Measurements from ENCODE around the gene TTC28. TPM values are rescaled to one million over a fixed set of nuclear protein-coding genes. Genes with fewer than 3 reads are reported as not detected.
"Not testable (repeated sequence)": the region's sequence is repeated elsewhere in the genome, so short reads cannot be mapped to it uniquely, and the experiment has no call there.

Gene TTC28
- total RNA-seq, 1 experiment from 2014 or later = 0.12 TPM

- no peaks in the 10 kb centered on the region for H3K36me3 ChIP-seq (ENCODE audit: control insufficient read depth in 1 of 2, insufficient read depth in 2 of 2, low read length in 2 of 2)
- H4K20me1 ChIP-seq (ENCODE audit: insufficient read depth) = no peaks in the 10 kb centered on the region
- H3K27ac ChIP-seq (ENCODE audit: low read depth, low read length) = no peak overlapping the region
- intact Hi-C loops (cut with micrococcal nuclease) = no loop called here
- RAD21 ChIA-PET (ENCODE audit: low non-redundant PET in 1 of 2, low total read pairs in 2 of 2, uncharacterized antibody in 2 of 2, unreplicated experiment in 2 of 2) = no interaction called here
- H3K9me2 ChIP-seq (ENCODE audit: insufficient read depth) = no peaks in the 10 kb centered on the region
- DNase-seq (ENCODE audit: low read depth, low spot score) = no peak
- no TSS peak for BruUV-seq (replicated peaks)
- TF ChIP-seq SP1 (IDR thresholded peaks at IDR 0.05; ENCODE audit: low read depth) = no peak
- no peak for TF ChIP-seq ZNF274 (IDR thresholded peaks at IDR 0.05; ENCODE audit: low read depth, low read length)
- no peak for TF ChIP-seq EZH2 (IDR thresholded peaks at IDR 0.05)
- no peak for TF ChIP-seq ATF3 (IDR thresholded peaks at IDR 0.05)
- no peak for TF ChIP-seq RAD21 (IDR thresholded peaks at IDR 0.05; ENCODE audit: low read depth)
- no peak for TF ChIP-seq YY1 (IDR thresholded peaks at IDR 0.05; ENCODE audit: extremely low read depth, insufficient replicate concordance, low read depth, low read length)
- TF ChIP-seq SRF (IDR thresholded peaks at IDR 0.05; ENCODE audit: low read depth) = no peak
- no peak for TF ChIP-seq MAX (IDR thresholded peaks at IDR 0.05)
- no peak for TF ChIP-seq JUND (IDR thresholded peaks at IDR 0.05)
- no peak for TF ChIP-seq CEBPB (IDR thresholded peaks at IDR 0.05; ENCODE audit: low read depth)
- no peak for TF ChIP-seq ZFX (IDR thresholded peaks at IDR 0.05)
- TF ChIP-seq POLR2AphosphoS5 (IDR thresholded peaks at IDR 0.05; ENCODE audit: low read depth, low read length) = no peak
- H3K4me2 ChIP-seq (ENCODE audit: low read length) = no peak overlapping the region
- H3K9ac ChIP-seq (ENCODE audit: low read length) = no peak overlapping the region
- H3K4me1 ChIP-seq (ENCODE audit: control insufficient read depth in 1 of 2, insufficient read depth in 2 of 2, low read length in 2 of 2) = no peaks in the 10 kb centered on the region
- no peaks in the 10 kb centered on the region for H3K9me3 ChIP-seq (ENCODE audit: control insufficient read depth in 1 of 2, insufficient read depth in 1 of 2, low read depth in 1 of 2, low read length in 2 of 2)
- peaks cover 41% of the 10 kb centered on the region for H3K27me3 ChIP-seq (ENCODE audit: insufficient read depth, low read length)
- no peak for ATAC-seq
- no peak overlapping the region for H3K4me3 ChIP-seq (replicated peaks in 1 of 2; ENCODE audit: low read depth in 1 of 2, low read length in 2 of 2)
- no peak overlapping the region for H2AFZ ChIP-seq (ENCODE audit: low read depth, low read length, poor library complexity, severe bottlenecking)
- H3K79me2 ChIP-seq (ENCODE audit: insufficient read depth, low read length) = no peaks in the 10 kb centered on the region
- CTCF ChIA-PET = no interaction called here
- POLR2A ChIA-PET = no interaction called here
Observed at GRCh38 chr22:28217277-28217676, 462.4 kb downstream of the TTC28 start.

- RAD21 ChIA-PET (ENCODE audit: low non-redundant PET in 1 of 2, low total read pairs in 2 of 2, uncharacterized antibody in 2 of 2, unreplicated experiment in 2 of 2); H3K9me3 ChIP-seq (ENCODE audit: control insufficient read depth in 1 of 2, insufficient read depth in 1 of 2, low read depth in 1 of 2, low read length in 2 of 2); BruUV-seq (replicated peaks); H3K9ac ChIP-seq (ENCODE audit: low read length); H3K4me2 ChIP-seq (ENCODE audit: low read length); intact Hi-C loops (cut with micrococcal nuclease); H3K79me2 ChIP-seq (ENCODE audit: insufficient read depth, low read length); H3K36me3 ChIP-seq (ENCODE audit: control insufficient read depth in 1 of 2, insufficient read depth in 2 of 2, low read length in 2 of 2); H4K20me1 ChIP-seq (ENCODE audit: insufficient read depth); H3K27ac ChIP-seq (ENCODE audit: low read depth, low read length); H3K9me2 ChIP-seq (ENCODE audit: insufficient read depth); POLR2A ChIA-PET; H3K4me1 ChIP-seq (ENCODE audit: control insufficient read depth in 1 of 2, insufficient read depth in 2 of 2, low read length in 2 of 2); DNase-seq (ENCODE audit: low read depth, low spot score); CTCF ChIA-PET; H3K4me3 ChIP-seq (replicated peaks in 1 of 2; ENCODE audit: low read depth in 1 of 2, low read length in 2 of 2); H2AFZ ChIP-seq (ENCODE audit: low read depth, low read length, poor library complexity, severe bottlenecking); ATAC-seq: not testable (repeated sequence)
- peaks cover 16% of the 10 kb centered on the region for H3K27me3 ChIP-seq (ENCODE audit: insufficient read depth, low read length)
Observed at GRCh38 chr22:28214750-28215149, 464.9 kb downstream of the TTC28 start.

- H2AFZ ChIP-seq (ENCODE audit: low read depth, low read length, poor library complexity, severe bottlenecking); H3K4me3 ChIP-seq (replicated peaks in 1 of 2; ENCODE audit: low read depth in 1 of 2, low read length in 2 of 2); H3K4me2 ChIP-seq (ENCODE audit: low read length); BruUV-seq (replicated peaks); ATAC-seq; H3K9me2 ChIP-seq (ENCODE audit: insufficient read depth); CTCF ChIA-PET; H3K27ac ChIP-seq (ENCODE audit: low read depth, low read length); intact Hi-C loops (cut with micrococcal nuclease); H3K9ac ChIP-seq (ENCODE audit: low read length); POLR2A ChIA-PET; RAD21 ChIA-PET (ENCODE audit: low non-redundant PET in 1 of 2, low total read pairs in 2 of 2, uncharacterized antibody in 2 of 2, unreplicated experiment in 2 of 2); H3K36me3 ChIP-seq (ENCODE audit: control insufficient read depth in 1 of 2, insufficient read depth in 2 of 2, low read length in 2 of 2); H3K9me3 ChIP-seq (ENCODE audit: control insufficient read depth in 1 of 2, insufficient read depth in 1 of 2, low read depth in 1 of 2, low read length in 2 of 2); H4K20me1 ChIP-seq (ENCODE audit: insufficient read depth); H3K4me1 ChIP-seq (ENCODE audit: control insufficient read depth in 1 of 2, insufficient read depth in 2 of 2, low read length in 2 of 2); DNase-seq (ENCODE audit: low read depth, low spot score); H3K79me2 ChIP-seq (ENCODE audit: insufficient read depth, low read length): not testable (repeated sequence)
- H3K27me3 ChIP-seq (ENCODE audit: insufficient read depth, low read length) = peaks cover 30% of the 10 kb centered on the region
Observed at GRCh38 chr22:28209457-28209856, 470.2 kb downstream of the TTC28 start.
